ENCODE data around the gene NEU1. TPM values are rescaled to one million over a fixed set of nuclear protein-coding genes. Genes with fewer than 3 reads are reported as not detected.

The NEU1 gene
- total RNA-seq, 2 experiments from 2014 or later: 15.9 to 17.4 TPM

DNA sequence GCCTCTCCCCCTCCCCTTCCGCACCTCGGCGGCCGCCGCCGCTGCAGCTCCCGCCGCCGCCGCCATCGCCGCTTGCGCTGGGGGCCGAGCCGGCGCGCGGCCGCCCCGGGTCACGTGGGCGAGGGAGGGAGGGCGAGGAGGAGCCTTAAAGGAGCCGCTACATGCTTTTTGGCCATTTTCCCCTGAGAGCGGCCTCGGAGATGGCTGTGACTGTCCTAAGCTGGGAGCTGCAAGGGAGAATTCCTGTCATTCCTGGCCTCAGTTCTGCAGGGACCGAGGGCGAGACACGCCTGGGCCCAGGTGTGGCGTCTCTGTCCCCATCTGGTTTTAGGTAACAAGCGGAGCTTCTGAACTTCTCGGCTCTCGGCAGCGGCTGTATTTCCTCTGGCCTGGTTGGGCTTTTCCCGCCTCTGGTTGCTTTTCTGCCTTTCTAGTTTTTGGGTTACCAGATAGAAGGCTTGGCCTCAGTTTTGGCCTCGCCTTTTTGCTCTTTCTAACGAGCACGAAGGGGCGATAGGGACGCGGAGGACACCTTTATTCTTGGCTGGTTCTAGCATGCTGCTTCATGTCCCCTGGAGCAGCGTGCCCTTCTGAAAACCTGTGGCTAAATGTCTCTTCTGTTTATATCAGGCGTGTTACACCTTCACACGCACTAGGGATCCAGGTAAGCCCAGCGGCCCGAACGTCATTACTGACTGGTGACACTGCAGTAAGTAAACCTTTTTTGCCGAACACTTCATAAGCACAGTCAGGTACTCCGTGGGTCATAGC is 35.2 kb upstream of the NEU1 start, which contains the start of gene EHMT2:
Gene EHMT2 (minus strand): TSS at position 87 of the 771 bp plus-strand sequence. CDS start 21 bp downstream, at position 66.
- CTCF ChIA-PET: interaction anchor here (0.5 to 2.0 kb wide), 9 partner anchors 12 to 218 kb away, joined by 3 to 7 read pairs (median 4); partner anchors contain the start of genes DXO and NEU1
- POLR2A ChIA-PET: interaction anchor here (0.6 to 1.0 kb wide), 3 partner anchors 21 to 293 kb away, joined by 3 to 4 read pairs (median 4); partner anchors contain the start of genes NELFE and SKIC2

DNA sequence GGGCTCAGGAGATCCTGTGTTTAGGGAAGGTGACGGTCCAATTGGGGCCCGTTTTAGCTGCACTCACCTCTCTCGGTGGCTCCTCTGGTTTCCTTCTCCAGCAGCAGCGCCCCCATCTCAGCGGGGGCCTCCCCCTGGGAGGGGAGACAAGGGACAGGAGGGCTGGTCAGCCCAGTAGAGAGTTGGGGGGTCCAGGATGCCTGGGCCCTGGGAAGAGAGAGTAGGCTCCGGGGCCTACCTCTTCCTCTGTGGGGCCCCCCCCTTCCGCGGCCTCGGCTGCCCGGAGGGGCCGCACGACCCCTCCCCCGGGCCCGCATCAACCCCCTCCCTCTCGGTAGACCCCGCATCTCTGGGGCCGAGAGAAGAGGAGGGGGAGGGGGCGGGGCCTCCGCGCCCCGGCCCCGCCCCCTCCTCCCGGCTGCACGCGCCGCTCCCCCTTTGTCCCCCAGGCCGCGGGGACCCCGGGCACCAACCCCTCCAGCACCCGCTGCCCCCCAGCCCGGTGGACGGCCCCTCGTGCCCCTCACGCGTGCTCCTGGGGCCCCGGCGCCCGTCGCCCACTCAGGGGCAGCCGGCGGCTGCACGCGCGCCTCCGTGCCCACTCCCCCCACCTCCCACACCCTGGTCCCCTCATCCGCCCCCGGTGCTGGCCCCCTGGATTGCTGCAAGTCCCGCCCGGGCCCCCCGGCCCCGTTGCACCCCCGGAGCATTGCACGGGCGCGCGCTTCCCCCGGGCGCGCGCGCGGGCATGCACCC is 34.4 kb upstream of the NEU1 start:
- ChIA-PET CTCF (interaction anchor here (0.7 to 2.0 kb wide), 5 partner anchors 12 to 217 kb away, joined by 3 to 7 read pairs (median 4); partner anchors contain the start of gene NEU1), POLR2A (interaction anchor here (1.0 kb wide), 1 partner anchor 62 kb away, joined by 3 read pairs; the partner anchor contains the start of genes NELFE and SKIC2)

DNA sequence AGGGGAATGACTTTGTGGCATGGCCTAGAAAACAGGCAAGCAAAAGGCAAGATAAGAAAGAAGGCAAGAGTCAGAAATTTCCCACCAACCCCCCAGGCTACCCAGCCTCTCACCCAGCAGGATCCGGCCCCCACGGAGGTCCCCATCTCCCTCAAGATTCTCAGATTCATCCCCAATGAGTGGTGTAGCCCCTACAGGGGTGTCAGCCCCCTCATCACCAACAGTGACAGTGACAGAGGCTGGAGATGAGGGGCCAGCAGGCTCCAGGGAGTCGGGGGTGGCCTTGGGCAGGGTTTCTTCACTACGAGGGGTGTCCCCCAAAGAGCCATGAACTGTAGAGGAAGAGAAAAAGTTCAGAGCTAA is 33.9 kb upstream of the NEU1 start:
- ChIA-PET POLR2A (no interaction called here), CTCF (interaction anchor here (1.0 kb wide), 1 partner anchor 13 kb away, joined by 4 read pairs; no protein-coding TSS in a partner anchor)

DNA sequence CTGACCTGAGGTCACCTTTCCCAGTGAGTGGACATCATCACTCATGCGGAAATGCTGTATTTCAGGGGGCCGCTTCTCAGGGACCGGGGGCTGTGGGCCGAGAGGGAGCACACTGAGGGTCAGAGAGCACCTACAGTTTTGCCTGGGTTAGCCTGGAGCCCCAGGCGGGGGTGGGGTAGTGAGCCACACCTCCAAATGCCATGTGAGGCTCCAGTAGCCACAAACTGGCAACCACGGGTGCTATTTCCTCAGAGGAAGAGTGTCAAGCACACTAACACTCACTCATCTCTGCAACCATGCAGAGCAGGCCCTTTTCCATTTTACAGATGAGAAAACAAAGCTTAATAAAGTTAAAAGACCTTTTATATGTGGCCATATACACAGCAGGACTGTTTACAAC is 30.2 kb upstream of the NEU1 start:
- CTCF ChIA-PET: no interaction called here
- POLR2A ChIA-PET: no interaction called here

DNA sequence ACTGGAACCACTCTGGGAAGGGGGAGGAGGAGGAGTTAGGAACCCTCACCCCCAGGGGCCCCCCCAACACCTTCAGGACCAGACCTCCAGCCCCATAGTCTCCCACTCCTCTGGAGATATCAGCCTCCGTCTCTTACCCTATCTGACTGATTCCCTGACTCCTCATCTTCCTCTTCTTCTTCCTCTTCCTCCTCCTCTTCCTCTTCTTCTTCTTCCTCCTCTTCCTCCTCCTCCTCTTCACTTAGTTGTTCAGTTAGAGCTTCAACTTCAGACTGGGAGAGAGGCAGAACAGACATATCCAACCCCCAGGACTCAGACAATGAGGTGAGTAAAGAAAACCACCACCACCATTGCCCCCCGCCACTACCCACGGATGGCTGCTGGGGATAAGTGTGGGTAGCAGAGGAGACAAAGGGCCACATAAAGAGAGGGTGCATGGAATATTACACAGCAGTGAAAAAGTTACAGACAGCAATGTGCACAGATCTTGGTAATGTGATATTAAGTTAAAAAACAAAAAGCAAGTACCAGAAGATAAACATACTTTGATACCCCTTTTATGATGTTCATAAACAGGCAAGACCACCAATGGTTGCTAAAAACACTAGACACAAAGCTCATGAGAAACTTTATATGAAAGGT is 26.8 kb upstream of the NEU1 start:
- ChIA-PET CTCF (interaction anchor here (0.9 to 1.8 kb wide), 8 partner anchors 17 to 251 kb away, joined by 3 to 5 read pairs (median 4); partner anchors contain the start of genes DDAH2 and NEU1), POLR2A (no interaction called here)

DNA sequence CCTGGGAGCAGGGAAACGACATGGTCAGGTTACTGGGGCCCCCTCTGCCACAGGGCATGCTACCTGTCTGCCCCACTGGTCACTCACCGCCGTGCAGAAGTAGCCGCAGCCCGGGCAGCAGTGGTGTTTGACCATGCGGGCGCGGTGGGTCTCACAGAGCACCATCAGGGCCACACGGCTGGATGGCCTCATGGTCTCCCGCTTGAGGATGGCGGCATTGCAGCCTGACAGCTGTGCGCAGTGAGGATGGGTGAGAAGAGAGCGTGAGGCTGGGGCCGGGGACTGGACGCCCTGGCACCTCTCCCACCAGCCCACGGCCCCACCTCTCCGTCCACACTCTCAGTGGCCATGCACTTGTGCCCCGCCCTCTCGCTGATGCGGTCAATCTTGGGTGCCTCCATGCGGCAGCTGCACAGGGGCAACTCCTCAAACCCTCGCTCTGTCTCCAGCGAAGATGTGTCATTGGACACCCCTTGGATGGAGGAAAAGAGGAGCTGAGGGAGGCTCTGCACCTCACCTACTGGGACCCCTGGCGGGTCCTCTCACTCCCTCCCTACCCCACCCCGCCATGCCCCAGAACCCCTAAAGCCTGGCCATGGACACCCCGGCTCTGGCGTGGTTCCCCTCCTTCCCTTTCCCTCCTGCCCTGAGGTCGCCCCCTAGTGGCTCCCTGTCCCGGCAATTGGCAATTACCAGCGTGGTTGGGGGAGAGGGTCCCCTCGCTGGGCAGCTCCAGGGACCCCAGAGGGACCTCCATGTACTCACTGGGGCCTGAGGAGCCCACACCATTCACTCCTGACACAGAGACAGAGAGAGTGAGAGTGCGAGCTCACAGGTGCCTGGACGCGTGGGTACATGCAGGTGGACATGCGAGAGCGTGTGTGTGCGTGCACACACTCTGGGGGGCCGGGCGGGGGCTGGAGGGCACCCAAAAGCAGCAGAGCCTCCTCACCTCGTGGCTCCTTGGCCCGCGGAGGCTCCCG is 25.9 kb upstream of the NEU1 start:
- POLR2A ChIA-PET: no interaction called here
- CTCF ChIA-PET: interaction anchor here (0.9 to 1.8 kb wide), 10 partner anchors 12 to 252 kb away, joined by 3 to 5 read pairs (median 4); partner anchors contain the start of genes DDAH2 and NEU1

DNA sequence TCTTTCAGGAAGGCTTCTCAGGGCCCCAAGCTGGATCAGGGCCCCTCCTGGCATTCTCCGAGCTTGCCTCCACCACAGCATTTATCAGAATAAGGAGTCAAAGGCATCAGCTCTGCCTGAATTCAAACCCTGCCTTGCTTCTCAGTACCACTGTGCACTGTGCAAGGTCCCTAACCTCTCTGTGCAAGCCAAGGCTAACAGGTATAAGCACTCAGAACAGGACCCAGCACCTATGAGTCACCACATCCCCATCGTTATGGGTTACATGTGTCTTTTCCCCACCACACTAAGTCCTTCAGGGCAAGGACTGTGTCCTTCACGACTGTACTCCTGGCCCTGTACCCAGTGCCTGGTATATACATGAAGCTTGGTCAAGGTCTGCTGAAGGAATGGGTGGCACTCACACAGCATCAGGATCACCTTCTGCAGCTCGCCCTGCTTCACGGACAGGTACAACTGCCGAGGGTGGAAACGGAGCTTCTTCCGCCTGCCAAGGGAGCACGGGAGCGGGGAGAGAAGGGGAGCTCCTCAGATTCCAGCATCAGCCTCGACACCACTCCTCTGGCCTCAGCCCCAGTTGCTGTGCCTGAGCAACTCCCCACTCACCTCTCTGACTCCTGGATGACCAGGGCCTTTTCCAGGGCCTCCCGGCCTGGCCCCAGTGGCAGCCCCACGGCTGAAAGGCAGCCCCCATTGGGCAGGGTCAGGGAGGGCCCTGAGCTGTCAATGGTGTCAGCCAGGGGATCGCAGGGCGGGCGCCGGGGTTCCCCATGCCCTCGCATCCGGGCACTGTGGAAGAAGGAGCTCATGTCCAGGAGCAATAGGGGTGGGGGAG is 24.8 kb upstream of the NEU1 start:
- POLR2A ChIA-PET: interaction anchor here (0.5 kb wide), 1 partner anchor 39 kb away, joined by 3 read pairs; no protein-coding TSS in a partner anchor
- CTCF ChIA-PET: interaction anchor here (1.1 to 1.8 kb wide), 3 partner anchors 11 to 22 kb away, joined by 3 to 4 read pairs (median 4); no protein-coding TSS in a partner anchor

DNA sequence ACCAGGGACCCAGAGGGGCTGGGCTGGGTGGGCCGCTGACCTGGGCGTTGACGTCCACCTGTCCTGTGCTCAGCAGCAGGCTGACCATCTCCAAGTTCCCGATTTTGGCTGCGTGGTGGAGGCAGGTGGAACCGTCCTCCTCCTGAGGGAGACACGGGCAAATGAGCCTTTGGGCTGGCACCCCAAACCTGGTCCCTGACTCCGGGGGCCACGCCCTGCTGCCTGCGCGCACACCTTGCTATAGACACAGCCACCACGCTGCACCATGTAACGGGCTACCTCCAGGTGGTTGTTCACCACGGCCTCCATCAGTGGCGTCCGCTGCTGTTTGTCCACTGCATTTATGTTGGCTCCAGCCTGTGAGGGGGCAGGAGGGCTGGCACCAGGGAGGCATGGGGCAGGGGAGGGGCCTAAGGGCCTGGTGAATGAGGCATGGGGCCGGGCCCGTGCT is 23.9 kb upstream of the NEU1 start:
- ChIA-PET POLR2A (no interaction called here), CTCF (no interaction called here)

DNA sequence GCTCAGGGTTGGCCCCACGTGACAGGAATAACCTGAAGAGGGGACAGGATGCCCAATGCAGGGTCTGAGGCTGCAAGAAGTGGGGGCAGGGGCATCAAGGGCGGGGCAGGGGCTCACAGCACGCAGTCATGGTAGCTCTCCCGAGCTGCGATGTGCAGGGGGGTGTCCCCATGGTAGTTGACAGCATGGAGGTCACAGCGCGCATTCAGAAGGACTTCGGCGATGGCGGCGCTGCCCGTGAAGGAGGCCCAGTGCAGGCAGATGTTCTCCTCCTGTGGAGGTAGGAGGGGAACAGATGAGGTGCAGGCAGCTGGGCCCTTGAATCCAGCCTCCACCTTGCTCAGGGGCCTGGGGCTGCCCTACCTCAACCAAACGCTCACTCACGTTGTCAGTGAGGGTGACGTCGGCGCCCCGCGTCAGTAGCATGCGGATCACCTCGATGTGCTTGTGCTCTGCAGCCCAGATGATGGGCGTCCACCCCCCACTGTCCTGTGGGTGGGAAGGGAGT is 22.0 kb upstream of the NEU1 start:
- CTCF ChIA-PET: no interaction called here

DNA sequence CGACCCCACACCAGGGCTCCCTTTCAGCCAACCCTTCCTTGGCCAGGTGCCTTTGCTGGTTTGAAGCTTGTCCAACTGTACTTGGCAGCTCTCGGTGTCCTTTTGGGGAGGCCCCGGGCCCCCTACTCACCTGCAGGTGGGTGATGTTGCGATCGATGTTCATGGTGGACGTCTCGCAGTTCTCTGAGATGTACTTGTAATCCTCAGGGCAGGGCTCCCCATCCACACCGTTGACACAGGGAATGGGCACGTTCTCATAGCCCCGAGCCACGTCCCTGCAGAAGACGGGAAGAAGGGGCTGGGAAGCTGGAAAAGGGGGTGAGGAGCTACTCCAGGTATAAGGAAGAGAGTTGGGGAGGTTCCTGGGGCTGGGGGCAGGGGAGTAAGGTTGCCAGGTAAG is 21.1 kb upstream of the NEU1 start:
- ChIA-PET POLR2A (no interaction called here), CTCF (no interaction called here)

More for the DNA sequence above, 22.0 kb upstream of the NEU1 start:
- POLR2A ChIA-PET: no interaction called here

DNA sequence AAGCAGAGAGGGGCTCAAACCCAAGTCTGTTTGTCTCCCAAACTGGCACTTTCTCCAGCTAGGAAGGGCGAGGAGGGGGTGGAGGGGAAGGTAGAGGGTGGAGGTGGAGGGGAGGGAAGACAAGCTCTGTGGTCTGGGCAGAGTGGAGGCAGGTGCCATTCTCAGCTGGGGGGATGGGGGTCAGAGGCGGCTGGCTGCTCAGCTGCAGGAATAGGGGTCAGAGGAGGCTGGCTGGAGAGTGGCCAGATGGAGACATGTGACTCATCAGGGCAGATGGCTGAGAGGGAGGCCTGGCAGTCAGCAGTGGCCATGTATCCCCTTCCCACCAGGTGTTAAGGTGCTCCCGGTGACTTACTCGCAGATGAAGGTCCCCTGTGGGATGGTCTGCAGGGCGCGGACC is 19.7 kb upstream of the NEU1 start:
- ChIA-PET CTCF (no interaction called here), POLR2A (no interaction called here)

DNA sequence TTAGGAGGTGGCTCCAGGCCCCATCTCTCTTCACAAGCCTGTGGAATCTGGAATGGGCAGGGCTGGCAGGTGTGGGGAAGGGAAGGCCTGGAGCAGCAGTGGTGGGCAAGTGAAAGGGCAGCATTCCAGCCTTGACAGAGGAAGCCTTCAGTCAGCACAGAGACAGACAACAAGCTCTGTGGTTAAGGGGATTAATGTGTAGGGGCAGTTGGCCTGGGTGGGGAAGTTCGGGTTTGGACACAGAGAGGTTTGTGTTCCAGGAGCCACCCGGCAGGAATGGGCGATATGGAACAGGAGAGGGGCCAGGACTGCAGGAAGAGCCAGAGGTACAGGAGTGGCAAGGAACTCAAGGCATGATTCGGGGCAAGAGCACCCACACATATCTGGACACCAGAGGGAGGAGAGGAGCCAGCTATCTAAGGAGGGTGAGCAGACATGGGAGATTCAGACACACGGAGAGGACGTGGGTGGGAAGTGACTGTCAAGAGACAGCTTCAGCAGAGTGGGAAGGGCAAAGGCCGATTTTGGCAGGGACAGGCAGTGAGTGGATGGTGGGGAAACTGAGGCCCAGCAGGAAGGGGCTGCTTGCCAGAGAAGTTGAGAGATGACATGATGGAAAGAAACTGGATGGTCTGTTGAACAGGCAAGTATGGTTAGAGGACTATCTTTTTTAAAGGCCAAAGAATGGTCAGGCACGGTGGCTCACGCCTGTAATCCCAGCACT is 18.7 kb upstream of the NEU1 start:
- ChIA-PET CTCF (no interaction called here), POLR2A (no interaction called here)

DNA sequence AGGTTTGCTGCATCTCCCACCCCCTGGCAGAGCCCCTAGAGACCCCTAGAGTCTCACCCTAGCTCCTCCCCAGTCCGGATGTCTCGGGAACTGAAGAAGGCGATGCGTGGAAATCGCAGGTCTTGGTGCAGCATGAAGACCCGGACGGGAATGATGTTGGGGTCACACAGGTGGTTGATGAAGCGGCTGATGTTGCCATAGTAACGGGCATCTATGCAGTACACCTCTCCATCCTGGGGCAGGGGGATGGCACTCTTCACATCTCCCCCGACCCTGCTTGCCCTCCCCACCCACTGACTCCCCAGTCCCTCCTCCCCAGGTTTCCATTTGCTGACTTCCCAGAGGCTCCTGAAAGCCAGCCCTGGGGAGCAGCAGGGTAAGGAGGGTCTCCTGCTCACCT is 18.0 kb upstream of the NEU1 start:
- ChIA-PET CTCF (no interaction called here), POLR2A (no interaction called here)

DNA sequence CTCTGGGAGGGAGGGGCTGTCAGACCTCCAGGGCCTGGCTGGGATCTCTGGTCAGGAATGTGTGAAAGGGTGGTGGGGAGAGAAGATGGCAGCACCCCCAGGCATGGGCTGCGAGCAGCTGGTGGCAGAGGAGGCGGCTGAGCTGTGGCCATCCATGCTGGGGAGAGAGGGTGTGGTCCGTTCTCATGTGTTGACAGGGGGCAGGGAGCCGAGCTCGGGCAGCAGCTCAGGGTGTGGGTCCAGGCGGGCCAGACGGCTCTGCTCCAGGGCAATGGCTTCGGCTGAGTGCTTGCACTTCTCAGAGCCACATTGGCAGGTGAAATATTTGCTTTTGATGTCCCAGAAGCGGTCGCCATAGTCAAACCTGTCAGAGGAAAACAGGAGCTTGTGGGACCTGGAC is 17.3 kb upstream of the NEU1 start:
- ChIA-PET CTCF (no interaction called here), POLR2A (no interaction called here)

DNA sequence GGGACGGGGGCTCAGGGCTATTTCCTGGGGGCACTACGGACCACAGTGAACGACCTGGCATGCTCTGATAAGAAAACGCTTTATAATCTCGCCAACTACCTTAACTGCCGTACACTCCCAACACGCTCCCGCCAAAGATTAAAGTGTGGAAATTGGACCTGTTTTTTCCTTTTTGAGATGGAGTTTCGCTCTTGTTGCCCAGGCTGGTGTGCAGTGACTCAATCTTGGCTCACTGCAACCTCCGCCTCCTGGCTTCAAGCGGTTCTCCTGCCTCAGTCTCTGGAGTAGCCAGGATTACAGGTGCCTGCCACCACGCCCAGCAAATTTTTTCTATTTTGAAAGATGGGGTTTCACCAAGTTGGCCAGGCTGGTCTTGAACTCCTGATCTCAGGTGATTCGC is 16.5 kb upstream of the NEU1 start:
- ChIA-PET CTCF (no interaction called here), POLR2A (no interaction called here)

DNA sequence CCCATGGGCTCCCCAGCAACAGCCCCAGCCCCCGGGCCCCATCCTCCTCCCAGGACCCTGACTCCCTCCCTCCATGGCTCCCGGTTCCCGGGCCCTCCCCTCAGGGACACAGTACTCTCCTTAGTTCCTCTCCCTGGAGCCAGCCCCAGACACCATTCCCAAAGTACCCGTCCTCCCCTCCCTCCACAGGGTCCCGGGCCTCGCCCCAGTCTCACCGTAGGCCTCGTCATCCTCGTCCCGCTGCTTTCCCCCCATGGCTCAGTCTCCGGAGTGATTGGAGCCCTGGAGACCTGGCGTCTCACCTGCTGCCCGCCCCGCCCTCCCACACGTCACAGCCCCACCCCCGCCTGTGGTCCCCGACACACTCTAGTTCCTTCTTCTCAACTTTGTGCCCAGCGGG is 16.1 kb upstream of the NEU1 start, which contains the start of gene SLC44A4:
Gene SLC44A4 (minus strand): TSS at position 272 of the 400 bp plus-strand sequence. CDS start 17 bp downstream, at position 255.
- POLR2A ChIA-PET: no interaction called here
- CTCF ChIA-PET: no interaction called here

DNA sequence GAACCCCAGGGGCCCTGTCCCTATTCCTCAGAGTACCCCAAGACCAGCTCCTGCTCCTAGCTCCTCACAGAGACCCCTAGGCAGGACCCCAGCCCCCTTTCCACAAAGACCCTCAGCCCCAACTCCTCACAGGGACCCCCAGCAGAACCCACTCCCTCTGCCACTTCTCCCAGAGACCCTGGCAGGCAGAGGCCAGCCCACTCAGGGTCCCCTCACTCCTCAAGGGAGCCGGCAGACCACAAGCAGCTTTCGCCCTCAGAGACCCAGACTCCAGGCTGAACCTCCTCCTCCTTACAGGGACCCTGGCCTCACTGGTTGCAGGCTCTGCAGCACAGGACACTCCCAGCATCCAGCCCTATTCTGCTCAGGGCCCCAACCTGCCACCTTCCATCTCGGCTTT is 15.6 kb upstream of the NEU1 start:
- CTCF ChIA-PET: no interaction called here
- POLR2A ChIA-PET: no interaction called here
